ENCODE results near the gene LRRC56. TPM values are rescaled to one million over a fixed set of nuclear protein-coding genes. Genes with fewer than 3 reads are reported as not detected.
A peak's percentile ranks its signal among the peaks of the same experiment; 100 is the strongest.

The LRRC56 gene
- total and polyA plus RNA-seq, 2 of the 13 experiments (the other 11 are each of a cell fraction or from before 2014, with no cell fraction given), result 0.11 to 0.29 TPM

- no peak for TF ChIP-seq DZIP1 (CRISPR knock-in tag; IDR thresholded peaks at IDR 0.05)
- no peak for TF ChIP-seq SRSF9 (IDR thresholded peaks at IDR 0.05; ENCODE audit: borderline replicate concordance, insufficient read depth, low read depth, low read length, poor library complexity, severe bottlenecking)
- peak; percentile 13; the same call in 1 of the 2 replicates for TF ChIP-seq SAFB2 (CRISPR knock-in tag; IDR thresholded peaks at IDR 0.05; ENCODE audit: borderline replicate concordance, low read depth)
- no peak for TF ChIP-seq ZNF281 (CRISPR knock-in tag; IDR thresholded peaks at IDR 0.05; ENCODE audit: borderline replicate concordance)
- TF ChIP-seq MTERF4 (CRISPR knock-in tag; IDR thresholded peaks at IDR 0.05), result no peak
- TF ChIP-seq ZNF44 (CRISPR knock-in tag; IDR thresholded peaks at IDR 0.05), result no peak
- TF ChIP-seq STAG1 (CRISPR knock-in tag; IDR thresholded peaks at IDR 0.05), result no peak
- TF ChIP-seq ZNF354B (CRISPR knock-in tag; IDR thresholded peaks at IDR 0.05), result no peak
- TF ChIP-seq ZNF788 (CRISPR knock-in tag; IDR thresholded peaks at IDR 0.05; ENCODE audit: borderline replicate concordance), result no peak
- TF ChIP-seq ZSCAN21 (CRISPR knock-in tag; IDR thresholded peaks at IDR 0.05; ENCODE audit: borderline replicate concordance), result no peak
- no peak for TF ChIP-seq RFXANK (CRISPR knock-in tag; IDR thresholded peaks at IDR 0.05)
- 0 out of 2 replicates have a peak, but pooled peaks have one; percentile 43 for TF ChIP-seq HOXA3 (CRISPR knock-in tag; IDR thresholded peaks at IDR 0.05)
- TF ChIP-seq ZNF296 (CRISPR knock-in tag; conservative IDR thresholded peaks at IDR 0.05), result no peak
- no peak for TF ChIP-seq ZNF180 (CRISPR knock-in tag; IDR thresholded peaks at IDR 0.05; ENCODE audit: borderline replicate concordance, low read depth)
- TF ChIP-seq AGO2 (optimal IDR thresholded peaks at IDR 0.05; ENCODE audit: low read depth, low read length), result no peak
- TF ChIP-seq HES4 (CRISPR knock-in tag; IDR thresholded peaks at IDR 0.05; ENCODE audit: borderline replicate concordance), result no peak
- no peak for TF ChIP-seq ZNF781 (CRISPR knock-in tag; IDR thresholded peaks at IDR 0.05; ENCODE audit: borderline replicate concordance, not compliant biosample characterization)
- no peak for TF ChIP-seq SOX5 (CRISPR knock-in tag; IDR thresholded peaks at IDR 0.05; ENCODE audit: borderline replicate concordance)
- TF ChIP-seq ZNF414 (CRISPR knock-in tag; IDR thresholded peaks at IDR 0.05), result no peak
- TF ChIP-seq ZKSCAN5 (CRISPR knock-in tag; IDR thresholded peaks at IDR 0.05), result no peak
- no peak for TF ChIP-seq TSC22D2 (CRISPR knock-in tag; IDR thresholded peaks at IDR 0.05; ENCODE audit: borderline replicate concordance)
- no peak for TF ChIP-seq CENPBD1 (CRISPR knock-in tag; IDR thresholded peaks at IDR 0.05; ENCODE audit: borderline replicate concordance, low read depth)
- no peak for TF ChIP-seq SIX1 (CRISPR knock-in tag; IDR thresholded peaks at IDR 0.05; ENCODE audit: borderline replicate concordance)
Measured at GRCh38 chr11:559712-560304, 22.5 kb downstream of the LRRC56 start (continued).
